Hematopoietic multipotent progenitor cell (in vitro differentiated cells): ENCODE measurements around the gene TBL1X. TPM values are rescaled to one million over a fixed set of nuclear protein-coding genes. Genes with fewer than 3 reads are reported as not detected.
"Not testable (repeated sequence)": the region's sequence is repeated elsewhere in the genome, so short reads cannot be mapped to it uniquely, and the experiment has no call there.

ENCODE experiments used
- DNase-seq, 3 donors: peaks; one replicate each; pipeline ENCODE4 v3.0.0-alpha.2; 2011 to 2015; ENCODE audit warnings: low read depth in 2 of 3, low spot score in 2 of 3
- total RNA-seq: library from RNA; depleted of rRNA; stranded (reverse); fragments of >200 nt; gene quantifications from one replicate; pipeline ENCODE4 v1.2.3, GENCODE V29; 2012

The TBL1X gene
- total RNA-seq, 1 donor: 12.4 TPM

GRCh38 chrX:9458516-9459078, 6.3 kb upstream of the TBL1X start:
- DNase-seq: no peak

DNA sequence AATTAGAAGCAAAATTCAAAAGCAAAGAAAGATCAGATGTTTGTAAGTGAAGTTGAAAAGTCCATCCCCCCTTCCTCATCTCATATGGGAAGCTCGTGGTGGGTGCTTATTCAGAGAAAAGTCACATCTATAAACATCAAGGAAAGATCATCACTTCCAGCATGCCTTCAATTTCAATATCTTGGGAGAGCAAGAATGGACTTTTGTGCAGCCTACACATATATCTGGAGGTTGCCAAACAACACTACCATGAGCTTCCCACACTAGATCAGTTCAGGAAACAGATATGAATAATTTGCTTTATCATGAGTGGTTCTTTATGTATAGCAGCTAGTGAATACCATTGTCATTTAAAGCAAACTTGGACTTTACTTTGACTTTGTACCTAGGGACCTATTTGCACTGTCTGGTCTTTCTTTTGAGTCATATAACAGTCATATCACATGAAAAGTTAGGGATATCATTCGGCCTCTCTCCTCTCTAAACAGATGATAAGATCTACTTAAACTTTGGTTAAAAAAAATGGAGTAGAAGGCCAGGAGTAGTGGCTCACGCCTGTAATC, 5.6 kb upstream of the TBL1X start:
- DNase-seq: no peak

DNA sequence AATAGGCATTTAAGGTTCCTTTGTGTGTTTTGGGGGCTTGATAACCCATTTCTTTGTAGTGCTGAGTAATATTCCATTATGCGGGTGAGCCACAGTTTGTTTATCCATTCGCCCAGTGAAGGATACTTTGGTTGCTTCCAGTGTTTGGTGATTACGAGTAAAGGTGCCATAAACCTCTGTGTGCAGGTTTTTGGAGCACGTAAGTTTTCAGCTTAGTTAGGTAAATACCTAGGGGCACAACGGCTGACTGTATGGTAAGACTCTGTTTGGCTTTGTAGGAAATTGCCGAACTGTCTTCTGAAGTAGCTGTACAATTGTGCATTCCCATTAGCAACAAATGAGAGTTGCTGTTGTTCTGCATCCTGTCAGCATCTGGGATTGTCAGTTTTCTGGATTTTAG, 3.8 kb upstream of the TBL1X start:
- no peak for DNase-seq

- DNase-seq: no peak
Observed at GRCh38 chrX:9462456-9462855, 2.4 kb upstream of the TBL1X start.

DNA sequence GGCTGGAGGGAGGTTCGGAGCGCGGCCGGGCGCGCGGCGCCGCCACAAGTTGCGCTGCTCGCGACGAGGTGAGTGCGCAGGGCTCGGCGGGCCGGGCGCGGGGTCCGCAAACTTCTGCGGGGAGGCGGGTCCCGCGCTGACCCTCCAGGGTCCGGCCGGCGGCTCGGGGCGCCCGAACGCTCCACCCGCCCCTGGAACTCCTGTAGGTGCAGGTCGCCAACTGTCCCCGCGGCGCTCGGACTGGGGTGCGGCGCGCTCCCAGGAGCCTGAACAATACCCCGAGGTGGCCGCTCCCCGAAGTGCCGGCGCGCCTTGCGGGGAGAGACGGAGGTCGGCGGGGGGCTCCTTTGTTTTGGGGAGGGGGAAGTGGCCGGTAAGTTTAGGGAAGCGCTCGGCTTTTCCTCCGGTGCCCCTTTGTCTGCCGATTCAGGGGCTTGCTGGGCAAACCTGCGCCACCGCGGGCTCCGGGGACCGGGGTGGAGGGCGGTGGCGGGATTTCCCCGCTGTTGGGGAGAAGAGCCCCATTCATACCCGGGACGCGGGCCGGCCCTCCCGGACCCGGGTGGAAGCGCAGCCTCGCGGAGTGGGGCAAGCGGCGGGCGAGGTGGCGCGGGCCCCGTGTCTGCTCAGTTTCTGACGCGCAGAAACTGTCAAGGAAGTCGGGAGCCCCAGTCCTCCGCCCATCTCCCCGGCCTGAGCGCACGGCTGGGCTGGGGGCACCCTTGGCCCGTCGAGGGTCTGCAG, 694 bp downstream of the TBL1X start:
- peak in 1 of 3 donors; percentile 14 for DNase-seq

GRCh38 chrX:9466124-9466495, 1.3 kb downstream of the TBL1X start:
- no peak for DNase-seq

GRCh38 chrX:9466736-9467135, 1.9 kb downstream of the TBL1X start:
- no peak for DNase-seq

DNA sequence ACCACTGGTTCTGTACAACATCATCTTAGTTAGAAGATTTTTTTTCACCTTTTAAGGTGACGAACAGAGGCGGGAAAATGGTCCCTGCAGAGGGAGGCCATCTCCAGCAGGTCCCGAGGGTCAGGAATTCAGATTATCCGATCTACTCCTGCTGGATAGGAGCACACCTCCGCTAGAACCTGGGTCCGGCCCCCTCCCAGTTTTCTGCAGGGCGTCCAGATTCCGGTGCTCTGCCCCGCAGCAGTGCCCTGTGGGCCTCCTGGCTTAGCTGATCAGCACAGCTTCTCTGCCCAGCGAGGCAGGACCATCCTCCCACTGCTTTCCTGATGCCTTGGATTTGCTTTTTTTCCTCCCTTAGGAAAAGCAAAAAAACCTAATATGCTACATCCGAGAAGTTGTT, 2.3 kb downstream of the TBL1X start:
- DNase-seq: no peak

DNA sequence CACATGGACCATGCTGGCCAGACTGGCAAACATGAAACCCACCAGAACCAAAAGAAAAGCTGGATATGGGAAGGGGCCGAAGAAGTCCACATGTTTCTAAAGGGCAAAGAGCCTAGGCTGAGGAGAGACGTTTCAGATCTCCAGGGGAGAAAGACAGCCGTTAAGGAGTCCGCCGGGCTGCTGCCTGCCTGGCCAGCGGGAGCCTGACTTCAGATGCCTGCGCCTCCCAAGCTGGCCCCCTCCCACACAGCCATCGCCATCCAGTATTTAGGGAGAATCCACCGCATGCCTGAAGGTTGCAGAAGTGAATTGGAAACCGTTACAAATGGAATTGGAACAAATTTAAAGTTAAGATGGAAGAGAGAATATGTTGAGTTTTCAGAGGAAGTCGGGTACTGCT, 2.9 kb downstream of the TBL1X start:
- no peak for DNase-seq

- no peak for DNase-seq
Observed at GRCh38 chrX:9471571-9471985, 6.7 kb downstream of the TBL1X start.

GRCh38 chrX:9473708-9474107, 8.8 kb downstream of the TBL1X start:
- no peak for DNase-seq

- DNase-seq: not testable (repeated sequence)
Observed at GRCh38 chrX:9475417-9475816, 10.6 kb downstream of the TBL1X start.

DNA sequence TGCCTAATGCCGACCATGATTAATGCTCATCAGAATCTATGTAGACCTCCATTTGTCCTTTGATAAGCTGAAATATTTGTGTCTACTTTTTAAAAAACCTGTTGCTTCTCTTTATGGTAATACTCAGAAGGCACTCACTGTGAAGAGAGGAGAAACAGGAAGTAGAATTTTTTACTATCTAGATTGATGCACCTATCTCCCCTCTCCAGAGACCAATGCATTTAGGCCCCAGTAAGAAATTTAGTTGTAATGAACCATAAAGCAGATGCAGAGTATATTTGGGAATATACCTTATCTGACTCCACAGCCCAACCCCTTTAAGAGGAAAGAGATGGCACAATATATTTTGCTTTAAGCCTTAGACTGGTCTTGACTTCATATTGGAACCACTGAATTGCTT, 11.1 kb downstream of the TBL1X start:
- no peak for DNase-seq

GRCh38 chrX:9476810-9477575, 12.1 kb downstream of the TBL1X start:
- no peak for DNase-seq

DNA sequence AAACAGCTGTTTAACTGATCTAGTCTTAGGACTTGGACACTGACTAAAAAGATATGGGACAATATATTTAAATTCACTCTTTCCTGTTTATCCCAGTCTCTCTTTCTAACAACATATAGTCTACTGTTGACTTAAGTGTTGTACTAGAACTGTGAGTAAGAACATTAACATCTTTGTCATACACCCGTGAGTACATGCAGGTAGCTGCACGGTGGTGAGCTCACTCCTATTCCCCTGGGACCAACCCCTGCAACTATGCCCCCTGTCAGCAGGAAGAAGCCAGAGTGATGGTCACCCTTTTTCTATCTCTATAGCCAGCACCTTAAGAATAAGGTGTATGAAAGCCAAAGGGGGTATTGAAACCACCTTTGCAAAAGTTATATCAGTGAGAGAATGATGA, 17.6 kb downstream of the TBL1X start:
- no peak for DNase-seq

- DNase-seq: no peak
Observed at GRCh38 chrX:9482837-9483236, 18.0 kb downstream of the TBL1X start.

DNA sequence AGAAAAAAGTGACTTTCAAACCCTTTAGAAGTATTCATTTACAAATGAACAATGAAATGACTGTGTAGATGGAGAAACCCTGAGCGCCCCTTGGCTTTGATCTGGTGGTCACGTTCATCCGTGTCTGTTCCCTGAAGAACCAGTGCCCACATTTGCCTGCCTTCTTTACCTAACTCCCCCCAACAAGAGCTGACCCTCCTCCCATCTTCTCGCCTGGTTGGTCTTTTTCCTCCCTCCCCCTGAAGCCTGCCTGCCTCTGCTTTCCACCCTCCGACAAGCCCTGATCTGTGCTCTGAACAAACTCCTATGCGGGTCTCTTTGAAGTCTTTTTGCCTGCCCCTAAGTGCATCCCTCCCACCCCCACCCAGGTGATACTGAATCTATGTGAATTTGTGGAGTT, 18.5 kb downstream of the TBL1X start:
- no peak for DNase-seq

- DNase-seq: no peak
Observed at GRCh38 chrX:9486786-9487387, 22.0 kb downstream of the TBL1X start.

GRCh38 chrX:9488586-9488985, 23.7 kb downstream of the TBL1X start:
- no peak for DNase-seq

GRCh38 chrX:9489234-9489633, 24.4 kb downstream of the TBL1X start:
- no peak for DNase-seq

GRCh38 chrX:9492901-9493300, 28.0 kb downstream of the TBL1X start:
- no peak for DNase-seq
